CD14-positive monocyte (primary cell): ENCODE data around the gene COL4A2. TPM values are rescaled to one million over a fixed set of nuclear protein-coding genes. Genes with fewer than 3 reads are reported as not detected.
A peak's percentile ranks its signal among the peaks of the same experiment; 100 is the strongest.

Experiments
- DNase-seq, 3 donors: peaks; one replicate each; pipeline ENCODE4 v3.0.0-alpha.2; 2011 to 2022
- H2AFZ ChIP-seq: 2 replicates; pipeline ENCODE4 v1.6.0; 2012; ENCODE audit warnings: mild to moderate bottlenecking, low read depth, low read length, inconsistent platforms; ENCODE audit not compliant: insufficient read depth, poor library complexity, severe bottlenecking
- H3K27ac ChIP-seq, 2 donors: 1 replicate in 1 of 2; 2 replicates in 1 of 2; pipeline ENCODE4 v1.5.1; 2012 to 2013; ENCODE audit warnings: low read length in 2 of 2, control low read depth in 1 of 2, inconsistent platforms in 1 of 2, low read depth in 1 of 2, mild to moderate bottlenecking in 1 of 2
- H3K27me3 ChIP-seq, 2 donors: one replicate each; pipeline versions ENCODE4 v1.6.0 to v1.6.1; 2011 to 2013; ENCODE audit warnings: low read length in 2 of 2; ENCODE audit not compliant: control insufficient read depth in 2 of 2, insufficient read depth in 2 of 2
- H3K36me3 ChIP-seq, 2 donors: replicated peaks in 1 of 2; 1 replicate in 1 of 2; 2 replicates in 1 of 2; pipeline versions ENCODE4 v1.5.1 to v1.6.1; 2012 to 2013; ENCODE audit warnings: low read length in 2 of 2, control low read depth in 1 of 2, inconsistent platforms in 1 of 2, mild to moderate bottlenecking in 1 of 2; ENCODE audit not compliant: insufficient read depth in 2 of 2, control insufficient read depth in 1 of 2
- H3K4me1 ChIP-seq, 2 donors: 1 replicate in 1 of 2; 2 replicates in 1 of 2; pipeline versions ENCODE4 v1.5.1 to v1.6.1; 2012 to 2013; ENCODE audit warnings: low read length in 2 of 2, control low read depth in 1 of 2, inconsistent platforms in 1 of 2, mild to moderate bottlenecking in 1 of 2, moderate library complexity in 1 of 2; ENCODE audit not compliant: insufficient read depth in 2 of 2, control insufficient read depth in 1 of 2
- H3K4me2 ChIP-seq: replicated peaks from 2 replicates; pipeline ENCODE3; 2012; ENCODE audit warnings: low read length, moderate library complexity, mild to moderate bottlenecking; ENCODE audit not compliant: poor library complexity, severe bottlenecking; ENCODE audit errors: extremely low read depth
- H3K4me3 ChIP-seq, 3 experiments: fragments of 200-600 bp in 1 of 3; sonication (generic) in 1 of 3; replicated peaks in 1 of 3; 1 replicate in 2 of 3; 2 replicates in 1 of 3; pipeline ENCODE4 v1.5.1; 2011 to 2013; ENCODE audit warnings: low read length in 3 of 3, mild to moderate bottlenecking in 3 of 3, control low read depth in 2 of 3, low read depth in 2 of 3, inconsistent platforms in 1 of 3, moderate library complexity in 1 of 3
- H3K79me2 ChIP-seq: 2 replicates; pipeline ENCODE4 v1.6.0; 2012; ENCODE audit warnings: mild to moderate bottlenecking, control low read depth, inconsistent platforms, low read length, moderate library complexity; ENCODE audit not compliant: insufficient read depth
- H3K9ac ChIP-seq: 2 replicates; pipeline ENCODE4 v1.6.0; 2017; ENCODE audit warnings: low read length, mild to moderate bottlenecking; ENCODE audit not compliant: insufficient read depth, poor library complexity, severe bottlenecking
- H3K9me3 ChIP-seq, 2 donors: replicated peaks in 1 of 2; 1 replicate in 1 of 2; 2 replicates in 1 of 2; pipeline versions ENCODE4 v1.5.1 to v1.6.1; 2012 to 2013; ENCODE audit warnings: low read length in 2 of 2, control low read depth in 1 of 2; ENCODE audit not compliant: control insufficient read depth in 1 of 2, insufficient read depth in 1 of 2
- H4K20me1 ChIP-seq: 2 replicates; pipeline ENCODE4 v1.6.0; 2012; ENCODE audit warnings: mild to moderate bottlenecking, low read length, control low read depth, moderate library complexity; ENCODE audit not compliant: insufficient read depth
- H3K27ac Mint-ChIP-seq, 7 donors: one replicate each; pipeline ENCODE4 v1.8.0; 2020; ENCODE audit warnings: mild to moderate bottlenecking in 7 of 7, mixed read lengths in 7 of 7, moderate library complexity in 6 of 7, inconsistent platforms in 2 of 7
- H3K27me3 Mint-ChIP-seq, 3 donors: one replicate each; pipeline ENCODE4 v1.8.0; 2021 to 2022; ENCODE audit warnings: low read depth in 3 of 3, mild to moderate bottlenecking in 3 of 3, mixed read lengths in 3 of 3, moderate library complexity in 3 of 3, inconsistent platforms in 1 of 3
- H3K36me3 Mint-ChIP-seq, 2 donors: one replicate each; pipeline ENCODE4 v1.8.0; 2020; ENCODE audit warnings: mixed read lengths in 2 of 2, inconsistent platforms in 1 of 2, mild to moderate bottlenecking in 1 of 2
- H3K4me1 Mint-ChIP-seq: one replicate; pipeline ENCODE4 v1.8.0; 2020; ENCODE audit warnings: mild to moderate bottlenecking, mixed read lengths
- H3K4me3 Mint-ChIP-seq, 2 donors: one replicate each; pipeline ENCODE4 v1.8.0; 2020; ENCODE audit warnings: mild to moderate bottlenecking in 2 of 2, mixed read lengths in 2 of 2, moderate library complexity in 1 of 2
- H3K9me3 Mint-ChIP-seq, 7 donors: one replicate each; pipeline ENCODE4 v1.8.0; 2020 to 2022; ENCODE audit warnings: mixed read lengths in 7 of 7, mild to moderate bottlenecking in 6 of 7, moderate library complexity in 6 of 7, inconsistent platforms in 2 of 7
- WGBS: methylation state at CpG from one replicate; pipeline ENCODE4 v1.1.5; 2013; ENCODE audit warnings: missing lambda C conversion rate; ENCODE audit not compliant: insufficient coverage; 5-methylcytosine and 5-hydroxymethylcytosine counted together
- intact Hi-C, 2 donors: fragments of 100-400 bp; cut with micrococcal nuclease; formaldehyde crosslinking; loops; one replicate each; pipeline versions ENCODE4 v1.15.0 to v1.15.1; 2023
- polyA plus RNA-seq, 3 donors: library from polyadenylated mRNA; depleted of rRNA in 1 of 3; unstranded in 2 of 3; stranded (reverse) in 1 of 3; fragments of 300-500 nt in 2 of 3; fragments of >200 nt in 1 of 3; fragmentation: Illumina TruSeq in 2 of 3; gene quantifications; 1 replicate in 2 of 3; 2 replicates in 1 of 3; pipeline ENCODE4 v1.2.3, GENCODE V29; 2012 to 2021
- TF ChIP-seq, protein P1 (sequence below): fragments of 200-600 bp; IDR thresholded peaks from one replicate; pipeline ENCODE4 v1.8.0; 2022; ENCODE audit warnings: antibody characterized with exemption, mild to moderate bottlenecking

The COL4A2 gene
- polyA plus RNA-seq, 3 donors: not detected

GRCh38 chr13:110302997-110303396 lies 4.1 kb upstream of the COL4A2 start:
- Histone ChIP-seq H4K20me1 (no peaks in the 10 kb centered on the region), H3K36me3 (no peaks in the 10 kb centered on the region), H2AFZ (no peak overlapping the region), H3K4me2 (no peak overlapping the region), H3K9me3 (peaks cover 0 to 9% of the 10 kb centered on the region in 2 donors), H3K79me2 (no peaks in the 10 kb centered on the region), H3K27me3 (peaks cover 55 to 83% of the 10 kb centered on the region in 2 donors), H3K4me1 (no peaks in the 10 kb centered on the region), H3K4me3 (no peak overlapping the region), H3K27ac (no peak overlapping the region), H3K9ac (no peak overlapping the region)
- no peaks in the 10 kb centered on the region for H3K4me1 Mint-ChIP-seq
- 83% methylated on average over 2 of the region's 2 CpGs for WGBS
- no peak for DNase-seq
- intact Hi-C loops: no loop called here
- H3K36me3 Mint-ChIP-seq: no peaks in the 10 kb centered on the region
- H3K27ac Mint-ChIP-seq: no peak overlapping the region
- peaks cover 58 to 77% (median 74%) of the 10 kb centered on the region in 3 donors for H3K27me3 Mint-ChIP-seq
- H3K9me3 Mint-ChIP-seq: peaks cover 0 to 5% (median 3%) of the 10 kb centered on the region in 7 donors
- H3K4me3 Mint-ChIP-seq: no peak overlapping the region
- TF ChIP-seq, protein P1, sequence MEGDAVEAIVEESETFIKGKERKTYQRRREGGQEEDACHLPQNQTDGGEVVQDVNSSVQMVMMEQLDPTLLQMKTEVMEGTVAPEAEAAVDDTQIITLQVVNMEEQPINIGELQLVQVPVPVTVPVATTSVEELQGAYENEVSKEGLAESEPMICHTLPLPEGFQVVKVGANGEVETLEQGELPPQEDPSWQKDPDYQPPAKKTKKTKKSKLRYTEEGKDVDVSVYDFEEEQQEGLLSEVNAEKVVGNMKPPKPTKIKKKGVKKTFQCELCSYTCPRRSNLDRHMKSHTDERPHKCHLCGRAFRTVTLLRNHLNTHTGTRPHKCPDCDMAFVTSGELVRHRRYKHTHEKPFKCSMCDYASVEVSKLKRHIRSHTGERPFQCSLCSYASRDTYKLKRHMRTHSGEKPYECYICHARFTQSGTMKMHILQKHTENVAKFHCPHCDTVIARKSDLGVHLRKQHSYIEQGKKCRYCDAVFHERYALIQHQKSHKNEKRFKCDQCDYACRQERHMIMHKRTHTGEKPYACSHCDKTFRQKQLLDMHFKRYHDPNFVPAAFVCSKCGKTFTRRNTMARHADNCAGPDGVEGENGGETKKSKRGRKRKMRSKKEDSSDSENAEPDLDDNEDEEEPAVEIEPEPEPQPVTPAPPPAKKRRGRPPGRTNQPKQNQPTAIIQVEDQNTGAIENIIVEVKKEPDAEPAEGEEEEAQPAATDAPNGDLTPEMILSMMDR: no peak

DNA sequence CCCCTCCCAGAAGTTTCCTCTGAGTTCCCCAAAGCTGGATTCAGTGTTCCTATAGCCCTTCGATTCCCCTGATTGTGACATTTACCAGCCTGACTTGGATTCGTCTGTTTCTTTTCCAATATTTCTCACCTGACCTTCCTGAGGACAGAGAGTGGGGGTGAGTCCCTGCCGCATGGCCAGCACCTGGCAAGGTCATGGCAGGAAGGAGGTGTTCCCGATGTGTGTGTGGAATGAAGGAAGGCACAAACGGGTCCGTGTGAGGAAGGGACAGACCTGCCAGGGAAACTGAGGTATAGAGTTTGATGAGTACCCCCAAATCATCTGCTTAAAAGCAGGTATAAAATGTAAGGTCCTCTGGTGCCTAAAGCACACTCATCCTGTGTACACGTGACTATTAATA lies 3.4 kb upstream of the COL4A2 start:
- Mint-ChIP-seq H3K4me1 (no peaks in the 10 kb centered on the region), H3K27me3 (peaks cover 59 to 78% (median 74%) of the 10 kb centered on the region in 3 donors), H3K36me3 (no peaks in the 10 kb centered on the region), H3K9me3 (peaks cover 0 to 6% (median 3%) of the 10 kb centered on the region in 7 donors), H3K4me3 (peak overlapping the region in 1 of 2 donors; percentile 17), H3K27ac (no peak overlapping the region)
- WGBS: 53% methylated on average over 3 of the region's 7 CpGs
- intact Hi-C loops: no loop called here
- Histone ChIP-seq H4K20me1 (no peaks in the 10 kb centered on the region), H3K9ac (no peak overlapping the region), H3K79me2 (no peaks in the 10 kb centered on the region), H3K27me3 (peaks cover 53 to 83% of the 10 kb centered on the region in 2 donors), H3K36me3 (no peaks in the 10 kb centered on the region), H3K9me3 (peaks cover 0 to 9% of the 10 kb centered on the region in 2 donors), H3K4me1 (no peaks in the 10 kb centered on the region), H2AFZ (no peak overlapping the region), H3K27ac (no peak overlapping the region), H3K4me2 (no peak overlapping the region), H3K4me3 (no peak overlapping the region)
- TF ChIP-seq, protein P1: no peak
- DNase-seq: no peak
